ENCODE results near the gene POMGNT1.

POMGNT1 gene

GRCh38 chr1:46181343-46182260 lies 16.6 kb downstream of the POMGNT1 start:
- DNase-seq: no peak

DNA sequence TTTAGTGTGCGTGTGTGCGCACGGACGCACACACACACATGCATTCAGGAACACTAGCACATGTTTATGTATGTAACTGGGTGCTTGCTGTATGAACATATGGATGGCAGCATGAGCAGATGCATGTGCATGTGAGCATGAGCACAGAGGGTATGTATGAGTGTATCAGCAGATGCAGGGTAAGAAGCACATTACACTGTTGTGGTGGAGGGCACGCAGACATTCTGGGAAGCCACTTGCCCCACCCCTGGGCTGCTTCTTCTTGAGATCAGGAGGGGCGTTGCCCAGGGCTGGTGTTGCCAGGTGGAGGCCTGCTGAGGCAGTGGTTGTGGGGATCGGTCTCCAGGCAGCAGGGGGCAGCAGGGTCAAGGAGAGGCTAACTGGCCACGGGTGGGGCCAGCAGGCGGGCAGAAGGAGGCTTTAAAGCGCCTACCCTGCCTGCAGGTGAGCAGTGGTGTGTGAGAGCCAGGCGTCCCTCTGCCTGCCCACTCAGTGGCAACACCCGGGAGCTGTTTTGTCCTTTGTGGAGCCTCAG lies 18.1 kb downstream of the POMGNT1 start:
- DNase-seq: peak; percentile 75 to 79

DNA sequence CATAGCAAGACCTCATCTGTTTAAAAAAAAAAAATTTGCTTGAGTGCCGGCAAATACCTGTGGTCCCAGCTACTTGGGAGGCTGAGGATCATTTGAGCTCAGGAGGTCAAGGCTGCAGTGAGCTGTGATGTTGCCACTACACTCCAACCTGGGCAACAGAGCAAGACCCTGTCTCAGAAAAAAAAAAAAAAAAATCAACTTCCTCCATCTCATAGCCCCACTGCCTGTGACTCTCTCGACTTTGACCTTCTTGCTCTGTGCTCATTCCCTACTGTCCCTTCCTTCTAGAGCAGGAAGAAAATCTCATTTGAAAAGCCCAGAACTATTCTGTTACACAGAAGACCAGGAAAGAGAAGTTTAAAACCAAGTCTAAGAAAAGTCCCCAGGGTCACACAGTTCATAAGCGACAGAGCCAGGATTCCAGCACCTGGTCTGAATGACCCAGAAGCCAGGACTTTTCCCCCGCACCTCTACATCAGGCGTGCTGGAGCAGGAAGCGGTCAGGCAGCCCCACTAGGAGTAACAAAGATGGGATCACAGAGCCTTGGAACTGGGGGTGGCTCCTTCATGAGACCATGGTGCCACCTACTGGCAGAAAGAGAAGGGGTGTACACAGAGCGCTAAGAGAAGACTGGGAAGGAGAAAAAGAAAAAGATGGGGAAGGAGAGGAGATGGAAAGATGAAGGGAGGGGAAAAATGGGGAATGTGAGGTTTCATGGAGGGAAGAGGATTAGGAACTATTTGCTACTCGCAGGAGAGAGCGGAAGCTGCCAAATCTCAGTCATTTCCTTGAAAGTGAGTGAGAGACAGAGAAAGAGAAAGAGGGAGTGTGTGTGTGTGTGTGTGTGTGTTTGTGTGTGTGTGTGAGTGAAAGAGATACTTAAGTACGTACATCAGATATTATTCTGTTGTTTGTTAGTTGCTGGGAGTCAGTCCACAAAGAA lies 18.8 kb downstream of the POMGNT1 start:
- peak; percentile 91 to 94 for DNase-seq

DNA sequence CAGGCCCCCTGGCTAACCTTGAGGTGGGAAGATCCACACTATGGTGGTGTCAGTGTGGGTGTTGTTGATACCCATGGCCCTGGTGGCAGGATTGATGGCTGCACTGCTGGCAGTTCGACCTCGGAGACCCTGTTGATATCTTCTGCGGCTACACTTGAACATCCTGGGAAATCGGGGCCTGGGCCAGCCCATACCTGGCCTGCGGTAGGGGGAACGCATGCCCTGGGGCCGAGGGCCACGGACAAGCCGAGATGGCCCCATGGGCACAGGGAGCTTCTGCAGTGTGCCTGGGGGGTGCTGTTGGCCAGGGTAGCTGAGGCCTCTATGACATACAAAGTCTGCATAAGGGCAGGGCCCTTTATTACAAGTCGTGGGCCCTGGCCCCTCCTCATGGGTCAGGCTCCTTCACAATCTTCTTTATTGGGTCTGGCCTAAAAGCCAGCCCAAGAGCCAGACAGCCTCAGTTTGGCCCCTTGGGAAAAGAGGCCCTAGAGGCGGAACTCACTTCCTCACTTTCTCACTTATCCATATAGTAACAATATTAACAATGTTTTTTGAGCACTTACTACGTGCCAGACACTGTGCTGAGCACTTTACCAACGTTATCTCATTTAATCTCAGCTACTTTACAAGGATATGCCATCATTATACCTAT lies 21.9 kb downstream of the POMGNT1 start, which contains the start of gene P3R3URF:
Gene P3R3URF, minus strand, starts transcription at position 278 of the 655 bp plus-strand sequence. Its CDS starts 17 bp downstream, at position 261.
- DNase-seq: no peak

GRCh38 chr1:46175243-46175642 lies 23.0 kb downstream of the POMGNT1 start:
- DNase-seq: no peak

- DNase-seq: no peak
Observed at GRCh38 chr1:46174448-46175231, 23.6 kb downstream of the POMGNT1 start, which contains the start of gene TSPAN1. Gene TSPAN1 (plus strand): TSS chr1:46175087. CDS start chr1:46181108, 6,021 bp downstream.

GRCh38 chr1:46173361-46173856 lies 24.8 kb downstream of the POMGNT1 start:
- DNase-seq: peak; percentile 28 to 30

DNA sequence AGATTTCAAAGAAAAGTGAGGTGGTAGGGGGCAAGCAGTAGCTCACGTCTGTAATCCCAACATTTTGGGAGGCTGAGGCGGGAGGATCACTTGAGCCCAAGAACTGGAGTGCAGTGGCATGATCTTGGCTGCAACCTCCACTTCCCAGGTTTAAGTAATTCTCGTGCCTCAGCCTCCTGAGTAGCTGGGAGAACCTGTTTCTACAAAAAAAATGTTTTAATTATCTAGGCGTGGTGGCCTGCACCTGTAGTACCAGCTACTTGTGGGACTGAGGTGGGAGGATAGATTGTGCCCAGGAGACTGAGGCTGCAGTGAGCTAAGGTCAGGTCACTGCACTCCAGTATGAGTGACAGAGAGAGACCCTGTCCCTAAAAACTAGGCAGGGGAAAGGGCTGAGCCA lies 25.9 kb downstream of the POMGNT1 start:
- DNase-seq: no peak

DNA sequence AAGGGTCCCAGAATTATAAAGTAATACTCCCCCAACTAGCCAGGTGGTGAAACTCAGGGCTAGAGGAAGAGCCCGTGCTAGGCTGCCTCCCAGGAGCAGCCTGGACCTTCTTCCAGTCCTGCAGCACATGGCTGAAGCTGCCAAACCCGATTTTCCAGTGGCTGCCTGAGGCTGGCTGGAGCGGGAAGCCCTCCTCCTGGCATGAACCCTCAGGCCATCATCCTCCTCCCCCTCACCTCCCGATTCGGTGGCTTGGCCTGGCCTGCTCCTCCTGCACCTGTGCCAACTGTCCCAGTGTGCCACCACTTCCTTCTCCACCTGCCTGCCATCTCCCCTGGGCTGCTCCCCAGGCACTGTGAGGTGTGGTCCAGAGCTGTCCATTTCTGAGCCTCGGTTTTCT lies 26.4 kb downstream of the POMGNT1 start:
- DNase-seq: no peak

- no peak for DNase-seq
Observed at GRCh38 chr1:46171351-46171750, 26.9 kb downstream of the POMGNT1 start.

GRCh38 chr1:46169811-46170454 lies 28.3 kb downstream of the POMGNT1 start:
- no peak for DNase-seq

DNA sequence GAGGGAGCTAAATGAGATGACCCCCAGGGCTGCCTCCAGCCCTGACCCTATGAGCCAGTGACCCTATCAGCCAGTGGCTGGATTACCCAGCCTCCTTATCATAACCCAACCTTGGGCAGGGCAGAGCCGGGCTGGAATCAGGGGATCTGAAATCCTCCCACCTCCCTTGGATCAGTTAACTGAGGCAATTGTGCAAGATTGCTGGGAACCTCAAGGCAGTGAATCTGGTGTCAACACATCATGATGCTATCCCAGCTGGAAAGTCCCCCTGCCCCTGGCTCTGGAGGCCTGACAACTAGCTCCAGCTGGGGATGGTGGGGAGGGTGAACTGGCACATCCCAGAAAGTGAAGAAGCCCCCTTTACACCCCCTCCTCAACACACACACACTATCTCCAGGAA lies 29.8 kb downstream of the POMGNT1 start:
- no peak for DNase-seq

DNA sequence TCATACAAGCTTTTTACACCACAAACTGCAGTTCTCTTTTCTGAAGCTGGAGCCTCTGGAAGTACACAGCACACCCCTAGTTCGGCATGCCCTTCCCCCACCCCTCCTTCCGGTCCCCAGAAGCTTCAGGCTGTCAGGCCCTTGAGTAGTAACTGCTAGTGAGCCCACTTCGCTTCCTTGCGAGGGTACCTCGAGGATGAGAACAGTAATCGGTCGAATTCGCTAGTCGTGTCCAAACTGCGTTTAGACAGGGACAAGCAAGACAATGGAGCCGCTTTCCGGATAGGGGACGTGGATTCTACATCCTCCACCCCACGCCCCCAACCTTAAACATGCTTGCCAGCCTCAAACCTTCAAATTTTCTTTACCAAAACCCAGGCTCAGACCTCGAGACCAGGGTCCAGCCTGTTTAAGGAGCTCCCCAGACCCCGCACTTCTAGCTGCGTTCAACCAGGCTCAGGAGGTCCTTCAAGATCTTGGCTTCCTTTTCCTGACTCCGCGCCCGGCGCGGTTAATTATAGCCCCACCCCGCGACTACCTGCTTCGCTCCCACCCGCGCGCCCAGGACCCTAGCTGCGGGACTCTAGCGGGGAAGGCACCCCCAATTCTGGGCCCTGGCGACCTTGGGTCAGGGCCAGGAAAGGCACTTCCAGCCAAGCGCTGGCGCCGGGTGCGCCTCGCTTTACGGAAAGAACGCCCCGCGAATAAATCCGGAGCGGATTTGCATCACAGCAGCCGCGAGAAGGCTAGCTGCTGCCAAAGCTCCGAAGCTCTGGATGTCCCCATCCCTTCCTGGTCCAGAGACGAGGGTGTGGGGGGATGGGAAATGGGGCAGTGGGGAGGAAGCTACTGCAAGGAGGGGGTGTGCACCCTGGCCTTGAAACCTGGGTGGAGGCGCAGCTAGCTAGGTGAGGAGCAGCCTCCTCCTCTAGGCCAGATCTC lies 31.4 kb downstream of the POMGNT1 start:
- DNase-seq: no peak

DNA sequence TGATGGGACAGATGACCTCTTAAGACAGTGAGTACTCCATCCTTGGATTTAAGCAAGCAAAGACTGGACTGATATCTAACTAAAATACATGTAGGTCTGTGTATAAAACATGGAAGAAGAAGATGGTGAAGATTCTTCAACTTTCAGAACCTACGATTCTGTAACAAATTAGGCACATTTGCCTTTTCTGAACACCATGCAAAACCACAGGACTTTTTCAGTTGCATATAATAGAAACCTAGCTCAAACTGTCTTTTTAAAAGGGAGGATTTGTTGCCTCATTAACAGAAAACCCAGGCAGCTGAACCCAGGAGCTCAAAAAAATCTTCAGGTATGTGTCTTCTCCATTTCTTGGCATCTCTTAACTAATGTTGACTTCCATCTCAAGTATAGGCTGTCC lies 38.0 kb downstream of the POMGNT1 start:
- DNase-seq: no peak

GRCh38 chr1:46159516-46159915 lies 38.7 kb downstream of the POMGNT1 start:
- no peak for DNase-seq

GRCh38 chr1:46158312-46159281 lies 39.6 kb downstream of the POMGNT1 start:
- no peak for DNase-seq

DNA sequence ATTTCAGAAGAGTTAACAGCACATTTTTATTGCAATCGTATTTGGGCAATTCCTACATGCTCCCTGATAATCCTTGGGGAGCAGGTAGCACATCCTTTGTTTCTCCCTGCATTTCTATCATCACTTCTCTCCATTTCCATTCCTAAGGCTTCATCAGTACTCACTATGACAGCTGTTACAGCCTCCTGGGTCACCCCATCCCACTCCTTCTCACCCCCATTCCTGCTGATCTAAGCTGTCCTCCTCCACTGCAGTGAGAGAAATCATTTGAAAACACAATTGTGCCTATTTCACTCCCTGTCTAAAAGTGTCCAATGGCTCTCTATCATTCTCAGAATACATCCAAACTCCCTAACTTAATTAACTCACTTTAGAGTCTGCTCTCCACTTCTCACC lies 40.3 kb downstream of the POMGNT1 start:
- no peak for DNase-seq

DNA sequence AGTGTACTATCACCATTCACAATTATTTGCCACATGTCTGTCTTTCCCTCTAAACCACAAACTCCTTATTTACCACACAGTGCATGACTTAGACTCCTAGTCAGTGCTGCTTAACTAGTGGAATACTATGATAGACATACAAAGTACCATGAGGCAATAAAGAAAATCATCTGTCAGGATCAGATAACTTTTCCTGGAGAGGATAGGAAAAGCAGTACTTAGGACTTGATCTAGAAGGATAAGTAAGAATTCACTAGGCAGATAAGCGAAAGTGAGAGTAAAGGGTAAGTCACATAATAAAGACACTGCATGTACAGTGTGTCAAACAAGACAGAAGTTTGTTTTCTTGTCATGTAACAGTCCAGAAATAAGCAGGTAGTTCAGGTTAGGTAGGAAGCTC lies 44.5 kb downstream of the POMGNT1 start:
- DNase-seq: no peak

DNA sequence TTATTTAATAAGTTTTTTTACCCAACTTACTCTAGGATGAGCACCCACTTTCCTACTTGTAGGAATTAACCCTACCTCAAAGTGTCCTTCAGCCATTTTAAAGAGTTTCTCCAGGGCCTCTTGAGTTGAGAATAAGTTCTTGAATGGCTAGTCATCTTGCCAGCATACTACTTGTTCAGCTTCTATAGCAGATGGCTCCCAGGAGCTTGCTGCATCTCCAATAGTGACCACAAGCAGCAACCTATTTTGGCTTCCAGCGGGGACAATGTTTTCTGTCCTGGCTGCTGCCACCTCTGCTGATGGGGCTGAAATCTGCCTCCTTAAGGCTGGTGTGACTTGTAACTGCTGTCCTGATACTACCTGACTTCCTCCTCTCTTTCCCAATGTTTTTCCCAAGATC lies 45.0 kb downstream of the POMGNT1 start:
- DNase-seq: no peak
